GM21737 (cell line): ENCODE measurements around the gene P4HA2.

Experiments
- ATAC-seq: cut with Tn5 transposase; IDR thresholded peaks from one replicate; pipeline ENCODE4 v1.9.1; 2021; ENCODE audit warnings: mild to moderate bottlenecking, moderate library complexity; ENCODE audit not compliant: unreplicated experiment

Gene P4HA2

GRCh38 chr5:132226516-132227234, 978 bp downstream of the P4HA2 start:
- ATAC-seq, result no peak

GRCh38 chr5:132225165-132226032, 2.3 kb downstream of the P4HA2 start:
- no peak for ATAC-seq

GRCh38 chr5:132224716-132225115, 2.9 kb downstream of the P4HA2 start:
- ATAC-seq, result no peak

- no peak for ATAC-seq
Observed at GRCh38 chr5:132223861-132224260, 3.8 kb downstream of the P4HA2 start.

- no peak for ATAC-seq
Observed at GRCh38 chr5:132222649-132223038, 5.0 kb downstream of the P4HA2 start.

GRCh38 chr5:132221781-132222648, 5.6 kb downstream of the P4HA2 start:
- ATAC-seq, result no peak

GRCh38 chr5:132220491-132220890, 7.2 kb downstream of the P4HA2 start:
- ATAC-seq, result no peak

- no peak for ATAC-seq
Observed at GRCh38 chr5:132219981-132220380, 7.7 kb downstream of the P4HA2 start.

- no peak for ATAC-seq
Observed at GRCh38 chr5:132219289-132219970, 8.2 kb downstream of the P4HA2 start.

GRCh38 chr5:132218321-132218720, 9.3 kb downstream of the P4HA2 start:
- ATAC-seq, result no peak

- ATAC-seq, result no peak
Observed at GRCh38 chr5:132215329-132215728, 12.3 kb downstream of the P4HA2 start.

GRCh38 chr5:132214491-132214890, 13.2 kb downstream of the P4HA2 start:
- ATAC-seq, result no peak

- ATAC-seq, result no peak
Observed at GRCh38 chr5:132213666-132214065, 14.0 kb downstream of the P4HA2 start.

- no peak for ATAC-seq
Observed at GRCh38 chr5:132211787-132212186, 15.9 kb downstream of the P4HA2 start.

- no peak for ATAC-seq
Observed at GRCh38 chr5:132210944-132211343, 16.7 kb downstream of the P4HA2 start.

- no peak for ATAC-seq
Observed at GRCh38 chr5:132209901-132210545, 17.6 kb downstream of the P4HA2 start.

GRCh38 chr5:132209131-132209530, 18.5 kb downstream of the P4HA2 start:
- ATAC-seq, result no peak

- ATAC-seq, result no peak
Observed at GRCh38 chr5:132207778-132208177, 19.9 kb downstream of the P4HA2 start.

GRCh38 chr5:132206782-132207181, 20.9 kb downstream of the P4HA2 start:
- no peak for ATAC-seq
